NCI-H128 (cell line): ENCODE data around the gene HLA-E.
"Not testable (repeated sequence)": the region's sequence is repeated elsewhere in the genome, so short reads cannot be mapped to it uniquely, and the experiment has no call there.

Experiments
- DNase-seq: peaks from one replicate; lab custom pipeline; 2025; ENCODE audit not compliant: unreplicated experiment; lab: John Stamatoyannopoulos, UW

The HLA-E gene

GRCh38 chr6:30489081-30490025, at the start of gene HLA-E:
Gene HLA-E (plus strand): TSS chr6:30489509. CDS start chr6:30489532, 23 bp downstream.
- no peak for DNase-seq

DNA sequence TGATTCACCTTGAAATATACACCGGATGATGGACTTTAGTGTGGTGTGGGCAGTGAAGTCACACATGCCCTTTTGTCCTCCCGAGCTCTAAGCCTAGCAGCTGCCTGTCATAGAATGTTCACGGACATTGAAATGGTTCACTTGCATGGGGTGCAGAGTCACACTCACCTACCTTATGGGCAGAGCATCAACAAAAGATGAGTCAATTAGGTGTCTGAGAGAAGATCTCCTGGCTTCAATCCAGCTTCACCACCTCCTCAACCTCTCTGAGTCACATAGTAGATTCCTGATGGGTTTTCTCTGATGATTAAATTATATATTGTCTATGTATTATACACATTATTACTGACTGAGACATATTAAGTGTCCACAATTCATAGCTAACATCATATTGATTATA, 48.1 kb upstream of the HLA-E start:
- DNase-seq = no peak

- no peak for DNase-seq
Measured at GRCh38 chr6:30443657-30444450, 45.5 kb upstream of the HLA-E start.

DNA sequence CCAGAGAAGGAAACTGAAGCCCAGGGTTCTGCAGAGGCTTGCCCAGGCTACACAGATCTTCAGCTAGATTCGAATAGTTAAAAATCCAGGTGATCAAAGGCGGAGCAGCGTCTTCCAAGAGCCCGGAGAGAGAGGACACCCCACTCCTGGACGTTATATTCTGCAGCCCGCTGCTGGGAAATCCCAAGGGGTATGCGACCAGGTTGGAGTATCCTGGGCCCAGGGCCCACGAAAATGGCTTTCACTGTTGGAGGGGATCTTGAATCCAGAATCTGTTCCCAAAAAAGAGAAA, 44.9 kb upstream of the HLA-E start:
- DNase-seq = no peak

GRCh38 chr6:30446259-30446658, 43.0 kb upstream of the HLA-E start:
- DNase-seq = no peak

DNA sequence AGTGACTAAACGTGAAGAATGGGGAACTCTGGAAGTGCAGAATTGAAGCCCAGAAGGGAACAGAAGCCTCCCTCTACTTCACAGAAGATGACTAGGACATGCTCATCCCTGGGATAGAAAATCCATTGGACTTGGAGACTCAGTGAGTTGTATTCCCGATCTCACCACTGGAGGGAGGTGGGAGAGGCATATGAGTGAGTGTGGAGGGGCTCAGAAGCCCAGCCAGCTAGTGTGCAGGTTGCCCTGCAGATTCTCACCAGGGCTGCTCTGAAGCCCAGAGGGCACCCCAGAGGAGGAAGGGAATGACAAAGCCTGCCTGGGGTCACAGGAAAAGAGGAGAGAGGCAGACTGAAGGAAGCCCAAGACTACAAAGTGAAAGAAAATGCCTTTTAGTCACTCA, 42.1 kb upstream of the HLA-E start:
- DNase-seq = no peak

DNA sequence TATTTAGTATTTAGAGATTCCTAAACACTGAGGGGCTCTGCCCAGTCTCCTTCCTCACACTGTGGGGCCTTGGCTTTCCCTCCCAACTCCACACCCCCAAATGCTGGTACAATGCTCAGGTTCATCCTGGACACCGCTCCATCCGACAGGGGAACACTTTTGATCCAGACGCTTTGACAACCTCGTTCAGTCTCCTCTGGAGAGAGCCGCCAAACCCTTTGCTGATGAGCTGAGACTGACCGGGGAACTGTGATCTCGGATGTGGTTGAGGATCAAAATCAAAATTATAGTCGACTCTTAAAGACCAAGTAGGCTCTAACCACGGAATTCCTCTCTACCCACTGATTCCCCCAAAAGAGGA, 38.8 kb upstream of the HLA-E start:
- DNase-seq = no peak

- DNase-seq = no peak
Measured at GRCh38 chr6:30450909-30451841, 38.1 kb upstream of the HLA-E start.

GRCh38 chr6:30452736-30453507, 36.4 kb upstream of the HLA-E start:
- DNase-seq = no peak

DNA sequence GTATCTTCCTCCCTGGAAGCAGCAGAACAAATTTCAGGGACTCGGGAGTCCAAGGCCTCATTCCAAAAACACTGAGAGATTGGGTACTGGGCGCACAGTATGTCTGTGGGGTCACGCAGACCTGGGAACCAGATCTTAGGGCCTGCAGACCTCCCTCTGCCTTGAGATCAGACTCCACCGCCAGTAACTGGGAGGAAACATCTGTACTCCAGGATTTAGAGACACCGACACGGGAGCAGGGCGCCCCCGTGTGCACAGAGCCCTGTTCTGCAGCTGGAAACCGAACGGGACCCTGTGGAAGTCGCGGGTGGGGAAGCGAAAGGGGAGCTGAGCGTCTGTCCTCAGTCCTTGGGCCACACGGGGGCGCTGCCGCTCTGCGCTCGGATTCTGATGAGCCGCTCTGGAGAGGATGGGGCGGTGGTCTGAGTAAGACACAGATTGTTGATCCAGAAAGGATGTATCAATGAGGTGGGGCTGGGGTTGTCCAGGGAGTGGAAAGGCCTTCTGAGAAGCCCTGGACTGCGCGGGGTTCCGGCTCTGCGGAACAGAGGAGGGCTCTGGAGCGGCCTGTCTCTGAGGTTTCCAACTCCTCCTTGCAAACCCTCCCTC, 35.7 kb upstream of the HLA-E start:
- DNase-seq = peak; percentile 54

DNA sequence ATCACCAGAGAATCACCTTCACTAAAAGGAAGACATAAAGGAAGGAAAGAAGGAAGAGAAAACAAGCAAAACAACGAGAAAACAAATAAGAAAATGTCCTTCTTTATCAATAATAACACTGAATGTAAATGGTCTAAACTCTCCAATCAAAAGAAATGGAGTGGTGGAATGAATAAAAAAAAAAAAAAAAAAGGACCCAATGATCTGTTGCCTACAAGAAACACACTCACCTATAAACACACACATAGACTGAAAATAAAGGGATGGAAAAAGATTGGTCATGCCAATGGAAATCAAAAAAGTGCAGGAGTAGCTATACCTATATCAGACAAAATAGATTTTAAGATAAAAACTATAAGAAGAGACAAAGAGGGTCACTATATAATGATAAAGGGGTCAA, 30.2 kb upstream of the HLA-E start:
- no peak for DNase-seq

DNA sequence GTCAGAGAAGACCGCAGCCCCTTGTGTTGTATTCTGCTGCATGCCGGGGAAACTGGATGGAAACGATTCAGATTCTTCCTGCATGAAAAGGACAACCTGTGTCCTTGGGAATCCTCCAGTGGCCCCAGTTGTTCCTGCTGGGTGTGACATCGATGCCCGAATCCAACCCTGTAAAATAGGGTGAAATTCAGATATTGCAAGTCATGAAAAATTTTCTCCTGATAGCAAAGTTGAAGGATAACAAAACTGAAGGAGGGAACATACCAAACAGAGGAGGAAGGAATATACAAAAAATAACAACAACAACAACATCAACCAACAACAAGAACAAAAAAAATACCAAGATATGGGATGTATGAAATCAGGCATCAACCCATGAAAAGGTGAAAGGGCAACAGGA, 28.3 kb upstream of the HLA-E start:
- DNase-seq = no peak

GRCh38 chr6:30462482-30462881, 26.8 kb upstream of the HLA-E start:
- DNase-seq = no peak

DNA sequence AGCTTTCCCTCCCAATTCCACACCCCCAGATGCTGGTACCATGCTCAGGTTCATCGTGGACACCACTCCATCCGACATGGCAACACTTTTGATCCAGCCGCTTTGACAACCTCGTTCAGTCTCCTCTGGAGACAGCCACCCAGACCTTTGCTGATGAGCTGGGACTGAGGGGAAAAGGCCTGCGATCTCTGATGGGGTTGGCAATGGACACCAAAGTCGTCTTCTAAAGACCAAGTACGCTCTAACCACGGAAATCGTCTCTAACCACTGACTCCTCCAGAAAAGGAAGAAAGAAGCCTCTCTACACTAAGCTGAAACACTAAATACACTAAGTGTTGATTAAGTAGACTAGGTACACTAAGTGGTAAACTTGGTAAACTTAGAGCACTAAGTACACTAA, 26.1 kb upstream of the HLA-E start:
- DNase-seq = no peak

DNA sequence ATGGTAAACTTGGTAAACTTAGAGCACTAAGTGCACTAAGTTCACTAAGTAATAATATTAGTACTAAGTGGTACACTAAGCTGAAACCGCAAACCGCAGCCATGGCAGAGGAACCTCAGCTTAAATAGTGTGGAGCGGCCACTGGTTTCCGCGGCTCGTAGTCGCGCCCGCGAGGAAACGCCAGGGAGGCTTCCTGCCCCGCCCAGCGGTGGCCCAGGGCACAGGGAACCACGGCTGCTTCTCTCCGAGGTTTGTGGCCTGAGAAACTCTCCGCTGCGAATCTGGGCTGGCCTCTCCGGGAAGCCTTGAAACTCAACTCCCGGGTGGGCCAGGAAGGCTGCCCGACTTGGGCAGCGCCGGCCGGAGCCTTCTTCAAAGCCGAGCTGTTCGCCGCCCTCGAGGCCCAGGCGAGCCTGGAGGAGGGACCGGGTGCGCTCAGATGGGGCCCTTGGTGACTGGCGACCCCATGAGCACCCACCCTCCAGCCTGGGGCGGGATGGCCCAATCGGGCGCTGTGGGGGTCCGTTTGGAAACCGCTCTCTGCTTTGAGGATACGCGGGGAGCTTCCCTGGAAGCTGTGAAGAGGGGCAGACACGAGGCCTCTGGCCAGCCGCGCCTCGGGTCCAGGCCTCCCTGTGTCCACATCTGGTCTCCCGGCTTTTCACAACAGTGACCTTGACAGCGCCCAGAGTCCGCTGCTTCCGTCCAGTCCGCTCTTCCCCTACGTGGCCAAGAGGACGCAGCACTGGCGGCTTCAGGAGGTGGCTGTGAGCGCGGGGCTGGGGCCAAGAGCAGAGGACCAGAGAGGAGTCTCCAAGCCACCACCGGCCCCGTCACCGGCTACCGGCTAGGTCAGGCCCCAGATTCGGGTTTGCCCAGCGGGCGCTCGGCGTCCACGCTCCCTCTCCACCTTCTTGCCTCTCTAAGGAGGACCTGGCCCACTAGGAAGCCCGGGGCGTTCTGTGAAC, 25.4 kb upstream of the HLA-E start:
- DNase-seq = no peak

DNA sequence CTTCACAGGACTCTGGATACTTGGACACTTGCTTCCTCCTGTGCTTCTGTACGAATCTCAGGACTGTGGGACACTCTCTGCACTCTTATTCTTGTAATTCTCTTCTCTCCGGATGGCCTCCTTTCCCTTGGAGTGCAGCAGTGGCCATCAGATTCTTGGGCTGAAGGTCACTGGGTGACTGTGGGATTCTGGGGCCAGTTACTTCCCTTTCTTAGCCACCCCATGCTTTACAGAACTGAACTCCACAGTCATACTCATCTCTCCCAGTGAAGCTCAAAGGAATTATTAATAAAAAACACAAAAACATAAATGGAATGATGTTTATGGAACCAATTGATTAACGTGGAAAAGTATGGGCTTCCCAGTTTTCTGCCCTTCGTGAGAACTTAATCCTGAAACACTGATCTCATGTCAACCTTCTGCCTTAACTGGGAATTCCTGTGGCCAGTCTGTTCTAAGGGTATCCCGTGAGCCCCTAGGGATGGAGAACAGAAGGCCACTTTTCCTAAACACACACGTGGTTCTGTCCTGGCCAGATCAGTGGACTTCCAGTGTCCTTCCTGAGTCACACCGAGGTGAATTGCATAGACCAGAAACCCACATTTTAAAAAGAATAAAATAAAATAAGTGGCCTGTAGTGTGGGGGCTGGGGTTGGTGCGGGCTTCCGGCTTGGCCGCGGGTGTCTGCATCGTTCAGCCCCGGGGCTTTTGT, 23.6 kb upstream of the HLA-E start:
- DNase-seq = no peak

DNA sequence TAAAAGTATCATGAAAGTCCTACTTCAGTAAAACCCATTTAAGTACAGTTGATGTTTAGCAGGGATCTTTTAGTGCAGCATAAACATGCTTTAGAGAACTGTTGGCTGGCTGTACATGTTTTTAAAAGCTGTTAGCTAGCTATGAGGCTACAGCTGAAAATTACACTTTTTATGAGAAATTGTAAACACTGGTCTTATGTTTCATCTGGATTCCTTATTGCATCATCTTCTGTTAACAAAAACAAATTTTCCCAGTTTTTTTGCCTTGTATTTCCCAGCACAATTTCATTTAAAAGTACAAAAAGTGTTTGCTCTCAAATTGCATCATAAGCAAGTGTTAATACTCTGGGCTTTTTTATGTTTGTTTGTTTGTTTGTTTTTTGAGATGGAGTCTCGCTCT, 18.3 kb upstream of the HLA-E start:
- DNase-seq = no peak

- DNase-seq = not testable (repeated sequence)
Measured at GRCh38 chr6:30475116-30475515, 14.2 kb upstream of the HLA-E start.
